HCT116 (cell line): ENCODE results near the gene MAPK8IP3. TPM values are rescaled to one million over a fixed set of nuclear protein-coding genes. Genes with fewer than 3 reads are reported as not detected.

Experiments
- ATAC-seq: fragments of 200-7000 bp; cut with Tn5 transposase; 2 replicates; pipeline ENCODE4 v1.9.1; 2020; ENCODE audit warnings: mild to moderate bottlenecking, moderate library complexity
- BruUV-seq: library from RNA; stranded (reverse); fragments of 400-500 nt; replicated peaks from 2 replicates; lab custom pipeline; 2021; lab: Mats Ljungman, UMichigan
- CTCF ChIA-PET: fragments of 300-600 bp; sonication (Branson Sonifier 250); formaldehyde crosslinking; loops from one replicate; lab custom pipeline; 2021; ENCODE audit warnings: antibody characterized with exemption; lab: Charles Lee
- POLR2A ChIA-PET: fragments of 300-600, 350-600 bp; sonication (Branson Sonifier 250); formaldehyde crosslinking; loops from one replicate; lab custom pipeline; 2021; ENCODE audit warnings: antibody characterized with exemption; lab: Charles Lee
- RAD21 ChIA-PET, 2 experiments: fragments of 300-600 bp; sonication (Branson Sonifier 250); formaldehyde crosslinking; loops; one replicate each; lab custom pipeline; 2023; ENCODE audit warnings: low total read pairs in 2 of 2; ENCODE audit not compliant: uncharacterized antibody in 2 of 2, unreplicated experiment in 2 of 2, low non-redundant PET in 1 of 2; lab: Charles Lee
- DNase-seq: peaks from one replicate; pipeline ENCODE4 v3.0.0-alpha.2; 2010; ENCODE audit warnings: low read depth, low spot score
- H2AFZ ChIP-seq: fragments of 200-600 bp; shearing (Covaris generic), sonication (generic); 2 replicates; pipeline ENCODE4 v1.6.1; 2017; ENCODE audit warnings: low read depth, mixed run types, mixed read lengths, antibody characterized with exemption, low read length; ENCODE audit not compliant: poor library complexity, severe bottlenecking
- H3K27ac ChIP-seq: 2 replicates; pipeline ENCODE4 v1.5.1; 2012; ENCODE audit warnings: low read depth, low read length
- H3K27me3 ChIP-seq: fragments of 200-600 bp; sonication (generic); 2 replicates; pipeline ENCODE4 v1.6.1; 2016; ENCODE audit warnings: mixed run types, low read length, mixed read lengths; ENCODE audit not compliant: insufficient read depth
- H3K36me3 ChIP-seq, 2 experiments: fragments of 200-500 bp in 1 of 2; fragments of 200-600 bp in 1 of 2; sonication (Bioruptor generic) in 1 of 2; sonication (generic) in 1 of 2; 2 replicates each; pipeline versions ENCODE4 v1.5.1 to v1.6.1; 2014 to 2016; ENCODE audit warnings: low read length in 2 of 2, inconsistent platforms in 1 of 2, mixed read lengths in 1 of 2, mixed run types in 1 of 2; ENCODE audit not compliant: insufficient read depth in 2 of 2, control insufficient read depth in 1 of 2
- H3K4me1 ChIP-seq, 2 experiments: fragments of 200-600 bp in 1 of 2; sonication (generic) in 1 of 2; 2 replicates each; pipeline versions ENCODE4 v1.5.1 to v1.6.1; 2012 to 2017; ENCODE audit warnings: low read length in 2 of 2, inconsistent platforms in 1 of 2, mild to moderate bottlenecking in 1 of 2, mixed read lengths in 1 of 2, mixed run types in 1 of 2, moderate library complexity in 1 of 2; ENCODE audit not compliant: insufficient read depth in 2 of 2, control insufficient read depth in 1 of 2
- H3K4me2 ChIP-seq: fragments of 200-600 bp; sonication (generic); 2 replicates; pipeline ENCODE4 v1.6.1; 2017; ENCODE audit warnings: mixed run types, low read length, mixed read lengths
- H3K4me3 ChIP-seq, 2 experiments: fragments of 200-600 bp in 1 of 2; sonication (generic) in 1 of 2; replicated peaks in 1 of 2; 2 replicates each; pipeline ENCODE4 v1.5.1; 2011 to 2016; ENCODE audit warnings: low read length in 2 of 2, control low read depth in 1 of 2, low read depth in 1 of 2, mild to moderate bottlenecking in 1 of 2, mixed read lengths in 1 of 2, mixed run types in 1 of 2
- H3K79me2 ChIP-seq: fragments of 200-600 bp; sonication (generic); 2 replicates; pipeline ENCODE4 v1.6.1; 2017; ENCODE audit warnings: mild to moderate bottlenecking, mixed run types, low read length, moderate library complexity, mixed read lengths; ENCODE audit not compliant: insufficient read depth
- H3K9ac ChIP-seq: fragments of 200-600 bp; sonication (generic); 2 replicates; pipeline ENCODE4 v1.6.1; 2016; ENCODE audit warnings: low read length, mixed read lengths
- H3K9me2 ChIP-seq: fragments of 200-600 bp; sonication (generic), shearing (Covaris generic); 2 replicates; pipeline ENCODE4 v1.6.1; 2017; ENCODE audit warnings: mixed run types, mild to moderate bottlenecking, moderate library complexity; ENCODE audit not compliant: insufficient read depth
- H3K9me3 ChIP-seq, 2 experiments: fragments of 200-500 bp in 1 of 2; fragments of 200-600 bp in 1 of 2; sonication (Bioruptor generic) in 1 of 2; sonication (generic) in 1 of 2; 2 replicates each; pipeline ENCODE4 v1.6.1; 2014 to 2017; ENCODE audit warnings: low read length in 2 of 2, mixed read lengths in 2 of 2, inconsistent platforms in 1 of 2, low read depth in 1 of 2, mild to moderate bottlenecking in 1 of 2, mixed run types in 1 of 2, moderate library complexity in 1 of 2; ENCODE audit not compliant: control insufficient read depth in 1 of 2, insufficient read depth in 1 of 2
- H4K20me1 ChIP-seq: fragments of 200-600 bp; sonication (generic), shearing (Covaris generic); 2 replicates; pipeline ENCODE4 v1.6.1; 2017; ENCODE audit warnings: mixed run types, mild to moderate bottlenecking, moderate library complexity; ENCODE audit not compliant: insufficient read depth
- ATF3 ChIP-seq: IDR thresholded peaks from 2 replicates; pipeline ENCODE4 v1.6.1; 2012
- EGR1 ChIP-seq: IDR thresholded peaks from 2 replicates; pipeline ENCODE4 v1.6.1; 2012; ENCODE audit warnings: low read depth
- ELF1 ChIP-seq: IDR thresholded peaks from 2 replicates; pipeline ENCODE4 v1.6.1; 2012; ENCODE audit warnings: low read depth, borderline replicate concordance
- EZH2phosphoT487 ChIP-seq: fragments of 200-600 bp; IDR thresholded peaks from 2 replicates; pipeline ENCODE4 v1.6.1; 2018; ENCODE audit warnings: antibody characterized with exemption, borderline replicate concordance
- JUND ChIP-seq: IDR thresholded peaks from 2 replicates; pipeline ENCODE4 v1.6.1; 2012
- REST ChIP-seq: IDR thresholded peaks from 2 replicates; pipeline ENCODE4 v1.6.1; 2012; ENCODE audit warnings: low read depth
- SIN3A ChIP-seq: IDR thresholded peaks from 2 replicates; pipeline ENCODE4 v1.6.1; 2012; ENCODE audit warnings: low read depth
- SRF ChIP-seq: IDR thresholded peaks from 2 replicates; pipeline ENCODE4 v1.6.1; 2012; ENCODE audit warnings: low read depth
- YY1 ChIP-seq: IDR thresholded peaks from 2 replicates; pipeline ENCODE4 v1.6.1; 2011; ENCODE audit warnings: low read length, low read depth, moderate library complexity, mild to moderate bottlenecking; ENCODE audit not compliant: insufficient replicate concordance; ENCODE audit errors: extremely low read depth
- ZBTB33 ChIP-seq: IDR thresholded peaks from 2 replicates; pipeline ENCODE4 v1.6.1; 2011; ENCODE audit warnings: mild to moderate bottlenecking, low read length, moderate library complexity; ENCODE audit not compliant: insufficient replicate concordance; ENCODE audit errors: extremely low read depth
- ZFX ChIP-seq: fragments of 450-650 bp; IDR thresholded peaks from 2 replicates; pipeline ENCODE4 v1.6.1; 2017
- intact Hi-C: fragments of 100-400 bp; cut with micrococcal nuclease; formaldehyde crosslinking; loops from 2 replicates; pipeline ENCODE4 v1.10.0; 2022
- total RNA-seq: library from RNA; stranded (reverse); gene quantifications from one replicate; pipeline ENCODE4 v1.2.1, GENCODE V29; 2021; ENCODE audit not compliant: unreplicated experiment

The MAPK8IP3 gene
- total RNA-seq, 1 experiment from 2014 or later = 75.3 TPM

GRCh38 chr16:1793578-1794220 is 87.7 kb downstream of the MAPK8IP3 start, which contains the start of gene IGFALS (continued):
- no peak for TF ChIP-seq REST
- TF ChIP-seq EGR1 = no peak
- no peak for TF ChIP-seq ZFX

GRCh38 chr16:1794221-1794871 is 88.4 kb downstream of the MAPK8IP3 start:
- Histone ChIP-seq H3K4me1 (no peaks in the 10 kb centered on the region), H3K9ac (no peak overlapping the region), H3K79me2 (no peaks in the 10 kb centered on the region), H3K4me2 (no peak overlapping the region), H2AFZ (no peak overlapping the region), H3K9me2 (no peaks in the 10 kb centered on the region), H3K36me3 (no peaks in the 10 kb centered on the region), H3K9me3 (no peaks in the 10 kb centered on the region; a peak in 1 of 4 replicates), H3K27me3 (no peaks in the 10 kb centered on the region), H3K27ac (no peak overlapping the region), H3K4me3 (no peak overlapping the region), H4K20me1 (no peaks in the 10 kb centered on the region)
- ChIA-PET CTCF (no interaction called here), POLR2A (no interaction called here), RAD21 (no interaction called here)
- intact Hi-C loops = no loop called here
- no TSS peak for BruUV-seq
- ATAC-seq (peak; percentile 11; the same call in 1 of the 2 replicates), DNase-seq (no peak)
- TF ChIP-seq SRF (no peak), JUND (no peak), ZFX (no peak), ZBTB33 (no peak), REST (no peak), EZH2phosphoT487 (no peak), YY1 (no peak), ATF3 (no peak), ELF1 (no peak), SIN3A (no peak)
